Measurements from ENCODE around the gene P2RX1.

P2RX1 gene

DNA sequence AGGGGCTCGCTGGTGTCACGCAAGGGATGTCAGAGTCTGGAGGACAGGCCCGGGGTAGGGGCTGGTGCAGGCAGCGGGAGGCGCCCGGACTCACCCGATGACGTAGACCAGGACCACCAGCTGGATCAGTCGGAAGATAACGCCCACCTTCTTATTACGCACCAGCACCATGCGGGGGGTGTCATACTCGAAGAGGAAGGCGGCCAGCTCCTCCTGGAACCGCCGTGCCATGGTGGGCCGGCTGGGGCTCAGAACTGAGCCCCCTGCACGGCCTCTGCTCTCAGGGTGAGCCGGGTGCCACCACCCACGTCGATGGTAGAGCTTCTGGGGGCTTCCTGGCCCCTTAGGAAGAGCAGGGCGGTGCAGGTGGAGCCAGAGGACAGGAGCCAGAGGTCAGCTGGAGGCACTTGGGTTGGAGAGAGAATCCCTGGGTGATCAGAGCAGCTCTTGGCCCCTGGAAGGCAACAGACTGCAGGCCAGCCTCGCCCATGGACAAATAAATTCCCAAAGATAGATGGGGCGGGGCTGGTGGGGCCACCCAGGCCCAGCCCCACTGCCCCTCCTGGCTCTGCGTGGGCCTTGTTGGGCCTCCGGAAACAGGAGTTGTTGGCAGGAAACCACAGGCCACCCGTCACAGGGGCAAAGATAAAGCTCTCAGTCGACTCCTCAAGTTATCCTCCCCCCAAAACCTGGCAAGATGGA, at the start of gene P2RX1:
Gene P2RX1, minus strand, starts transcription at position 471 of the 702 bp plus-strand sequence. Its CDS starts 240 bp downstream, at position 231.
- H3K4me1 ChIP-seq (ENCODE audit: control insufficient read depth, insufficient read depth, low read length), result no peaks in the 10 kb centered on the region
- no peaks in the 10 kb centered on the region for H3K9me3 ChIP-seq (ENCODE audit: control insufficient read depth, insufficient read depth, low read depth, low read length)
- no peaks in the 10 kb centered on the region for H3K27me3 ChIP-seq (ENCODE audit: control insufficient read depth, insufficient read depth, low read length)
- no peaks in the 10 kb centered on the region for H3K36me3 ChIP-seq (ENCODE audit: control insufficient read depth, insufficient read depth, low read length)
- H3K9ac ChIP-seq (ENCODE audit: low read length), result no peak within 1 kb of the TSS
- H3K27ac ChIP-seq (ENCODE audit: low read depth, low read length), result no peak within 1 kb of the TSS
- no peak within 1 kb of the TSS for H3K4me3 ChIP-seq (ENCODE audit: low read depth, low read length)

- H3K9ac ChIP-seq (ENCODE audit: low read length), result peak overlapping the region; percentile 36
- peak overlapping the region; percentile 60 for H3K4me3 ChIP-seq (ENCODE audit: low read depth, low read length)
- peaks cover 39% of the 10 kb centered on the region for H3K27me3 ChIP-seq (ENCODE audit: control insufficient read depth, insufficient read depth, low read length)
- no peaks in the 10 kb centered on the region for H3K36me3 ChIP-seq (ENCODE audit: control insufficient read depth, insufficient read depth, low read length)
- peaks cover 12% of the 10 kb centered on the region for H3K4me1 ChIP-seq (ENCODE audit: control insufficient read depth, insufficient read depth, low read length)
- no peak overlapping the region for H3K27ac ChIP-seq (ENCODE audit: low read depth, low read length)
- H3K9me3 ChIP-seq (ENCODE audit: control insufficient read depth, insufficient read depth, low read depth, low read length), result no peaks in the 10 kb centered on the region
These were observed 49.0 kb upstream of the P2RX1 start for GRCh38 chr17:3965118-3965800.

DNA sequence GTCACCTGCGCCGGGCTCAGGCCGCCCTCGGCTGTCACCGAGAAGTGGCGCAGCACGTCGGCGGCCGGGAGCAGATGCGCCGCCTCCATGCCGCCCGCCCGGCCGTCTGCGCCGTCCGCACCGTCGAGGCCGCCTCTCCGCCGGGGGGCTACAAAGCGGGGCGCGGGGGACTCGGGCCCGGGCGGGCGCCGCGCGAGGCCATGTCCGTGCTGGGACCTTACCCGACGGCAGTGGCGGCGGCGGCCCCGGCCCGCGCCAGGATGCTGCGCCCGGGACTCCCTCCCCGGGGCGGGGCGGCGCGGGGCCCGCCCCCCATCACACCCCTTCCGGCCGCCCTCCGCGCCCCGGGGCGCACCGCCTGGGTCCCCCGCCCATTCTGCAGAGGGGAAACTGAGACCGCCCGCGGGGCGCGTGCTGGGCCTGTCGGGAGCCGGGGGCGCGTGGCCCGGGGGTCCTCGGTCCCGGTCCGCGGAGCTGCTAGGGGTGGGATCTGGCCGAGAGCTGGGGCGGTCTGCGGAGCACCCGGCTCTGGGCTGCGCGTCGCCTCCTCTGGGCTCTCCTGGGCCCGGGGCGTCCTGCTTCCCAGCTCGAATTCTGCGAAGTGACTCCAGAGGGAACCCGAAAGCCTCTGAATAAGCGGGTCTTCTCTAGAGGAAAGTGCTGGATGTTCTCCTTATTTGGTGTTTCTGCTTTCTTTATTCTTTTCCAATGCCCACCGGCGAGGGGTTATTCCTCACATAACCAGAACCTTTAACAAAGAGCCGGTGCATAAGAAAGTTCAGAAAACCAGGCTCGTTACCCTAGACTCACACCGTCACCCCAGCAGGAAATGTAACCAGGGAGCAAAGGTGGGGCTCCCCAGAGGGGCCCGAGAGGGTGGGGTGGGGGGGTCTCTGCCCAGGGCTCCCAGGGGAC, 48.2 kb upstream of the P2RX1 start, which contains the start of gene ATP2A3:
Gene ATP2A3, minus strand, starts transcription at position 235 of the 915 bp plus-strand sequence. Its CDS starts 146 bp downstream, at position 89.
- Histone ChIP-seq H3K36me3 (ENCODE audit: control insufficient read depth, insufficient read depth, low read length) (no peaks in the 10 kb centered on the region), H3K27me3 (ENCODE audit: control insufficient read depth, insufficient read depth, low read length) (peaks cover 39% of the 10 kb centered on the region), H3K27ac (ENCODE audit: low read depth, low read length) (no peak within 1 kb of the TSS), H3K4me1 (ENCODE audit: control insufficient read depth, insufficient read depth, low read length) (peaks cover 20% of the 10 kb centered on the region), H3K9me3 (ENCODE audit: control insufficient read depth, insufficient read depth, low read depth, low read length) (no peaks in the 10 kb centered on the region), H3K4me3 (ENCODE audit: low read depth, low read length) (peak within 1 kb of the TSS; percentile 60), H3K9ac (ENCODE audit: low read length) (peak within 1 kb of the TSS; percentile 36)

DNA sequence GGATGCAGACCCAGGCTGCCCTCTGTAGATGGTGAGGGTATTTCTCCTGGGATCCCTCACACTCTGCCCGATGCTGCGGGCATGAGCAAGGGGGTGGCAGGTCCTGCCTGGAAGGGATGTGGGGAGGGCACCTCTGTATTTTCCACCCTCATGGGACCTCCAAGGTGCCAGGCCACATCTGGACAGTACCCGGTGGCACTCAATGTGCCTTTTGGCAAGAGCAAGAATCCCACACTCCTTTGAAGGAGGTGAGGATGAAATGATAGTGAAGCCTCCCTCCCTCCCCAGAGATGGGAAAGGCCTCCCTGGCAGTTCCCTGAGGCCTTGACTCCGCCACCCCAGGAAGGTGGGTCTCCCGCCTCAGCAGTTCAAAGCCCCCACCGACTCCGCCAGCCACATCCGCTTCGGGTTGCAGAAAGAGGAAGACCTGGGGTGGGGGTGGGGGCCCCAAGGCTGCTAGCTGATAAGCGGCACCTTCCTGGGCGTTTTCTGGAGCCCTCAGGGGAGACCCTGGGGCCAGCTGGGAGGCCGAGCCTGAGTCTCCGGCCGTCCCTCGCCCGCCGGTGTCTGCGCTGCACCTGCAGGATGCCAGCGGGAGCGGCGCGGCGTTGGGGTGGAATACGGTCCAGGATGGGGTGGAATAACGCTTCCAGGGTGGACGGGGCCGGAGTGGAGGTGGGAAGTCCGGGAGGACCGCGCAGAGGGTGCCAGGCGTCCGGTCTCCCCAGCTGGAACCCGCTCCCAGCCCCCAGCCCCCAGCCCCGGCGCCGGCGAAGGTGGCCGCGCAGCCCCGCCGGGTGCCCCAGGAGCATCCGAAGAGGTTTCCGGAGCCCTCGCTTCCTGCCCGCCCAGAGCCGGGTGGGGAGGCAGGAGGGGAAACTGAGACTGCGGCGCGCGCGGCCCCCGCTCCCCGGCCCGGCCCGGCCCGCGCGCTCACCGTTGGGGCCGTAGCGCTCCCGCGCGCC, 47.3 kb upstream of the P2RX1 start:
- H3K27me3 ChIP-seq (ENCODE audit: control insufficient read depth, insufficient read depth, low read length), result peaks cover 39% of the 10 kb centered on the region
- no peaks in the 10 kb centered on the region for H3K36me3 ChIP-seq (ENCODE audit: control insufficient read depth, insufficient read depth, low read length)
- no peaks in the 10 kb centered on the region for H3K9me3 ChIP-seq (ENCODE audit: control insufficient read depth, insufficient read depth, low read depth, low read length)
- H3K4me1 ChIP-seq (ENCODE audit: control insufficient read depth, insufficient read depth, low read length), result peaks cover 25% of the 10 kb centered on the region
- H3K9ac ChIP-seq (ENCODE audit: low read length), result no peak overlapping the region
- no peak overlapping the region for H3K27ac ChIP-seq (ENCODE audit: low read depth, low read length)
- H3K4me3 ChIP-seq (ENCODE audit: low read depth, low read length), result peak overlapping the region; percentile 60

- Histone ChIP-seq H3K27me3 (ENCODE audit: control insufficient read depth, insufficient read depth, low read length) (peaks cover 39% of the 10 kb centered on the region), H3K4me1 (ENCODE audit: control insufficient read depth, insufficient read depth, low read length) (peaks cover 25% of the 10 kb centered on the region), H3K4me3 (ENCODE audit: low read depth, low read length) (no peak overlapping the region), H3K36me3 (ENCODE audit: control insufficient read depth, insufficient read depth, low read length) (no peaks in the 10 kb centered on the region), H3K9me3 (ENCODE audit: control insufficient read depth, insufficient read depth, low read depth, low read length) (no peaks in the 10 kb centered on the region), H3K9ac (ENCODE audit: low read length) (no peak overlapping the region), H3K27ac (ENCODE audit: low read depth, low read length) (no peak overlapping the region)
These were observed 46.6 kb upstream of the P2RX1 start for GRCh38 chr17:3962965-3963236.

GRCh38 chr17:3962217-3962964, 46.1 kb upstream of the P2RX1 start:
- Histone ChIP-seq H3K4me1 (ENCODE audit: control insufficient read depth, insufficient read depth, low read length) (peaks cover 25% of the 10 kb centered on the region), H3K27me3 (ENCODE audit: control insufficient read depth, insufficient read depth, low read length) (peaks cover 39% of the 10 kb centered on the region), H3K9ac (ENCODE audit: low read length) (no peak overlapping the region), H3K9me3 (ENCODE audit: control insufficient read depth, insufficient read depth, low read depth, low read length) (no peaks in the 10 kb centered on the region), H3K36me3 (ENCODE audit: control insufficient read depth, insufficient read depth, low read length) (no peaks in the 10 kb centered on the region), H3K4me3 (ENCODE audit: low read depth, low read length) (no peak overlapping the region), H3K27ac (ENCODE audit: low read depth, low read length) (no peak overlapping the region)

- no peak overlapping the region for H3K27ac ChIP-seq (ENCODE audit: low read depth, low read length)
- no peaks in the 10 kb centered on the region for H3K36me3 ChIP-seq (ENCODE audit: control insufficient read depth, insufficient read depth, low read length)
- H3K27me3 ChIP-seq (ENCODE audit: control insufficient read depth, insufficient read depth, low read length), result peaks cover 39% of the 10 kb centered on the region
- no peaks in the 10 kb centered on the region for H3K9me3 ChIP-seq (ENCODE audit: control insufficient read depth, insufficient read depth, low read depth, low read length)
- H3K4me3 ChIP-seq (ENCODE audit: low read depth, low read length), result no peak overlapping the region
- no peak overlapping the region for H3K9ac ChIP-seq (ENCODE audit: low read length)
- H3K4me1 ChIP-seq (ENCODE audit: control insufficient read depth, insufficient read depth, low read length), result peaks cover 30% of the 10 kb centered on the region
These were observed 45.3 kb upstream of the P2RX1 start for GRCh38 chr17:3961564-3962047.

GRCh38 chr17:3960764-3961163, 44.5 kb upstream of the P2RX1 start:
- Histone ChIP-seq H3K9me3 (ENCODE audit: control insufficient read depth, insufficient read depth, low read depth, low read length) (no peaks in the 10 kb centered on the region), H3K36me3 (ENCODE audit: control insufficient read depth, insufficient read depth, low read length) (no peaks in the 10 kb centered on the region), H3K27ac (ENCODE audit: low read depth, low read length) (no peak overlapping the region), H3K4me3 (ENCODE audit: low read depth, low read length) (no peak overlapping the region), H3K9ac (ENCODE audit: low read length) (no peak overlapping the region), H3K4me1 (ENCODE audit: control insufficient read depth, insufficient read depth, low read length) (peaks cover 36% of the 10 kb centered on the region), H3K27me3 (ENCODE audit: control insufficient read depth, insufficient read depth, low read length) (peaks cover 39% of the 10 kb centered on the region)

- no peak overlapping the region for H3K4me3 ChIP-seq (ENCODE audit: low read depth, low read length)
- no peaks in the 10 kb centered on the region for H3K36me3 ChIP-seq (ENCODE audit: control insufficient read depth, insufficient read depth, low read length)
- no peak overlapping the region for H3K9ac ChIP-seq (ENCODE audit: low read length)
- peaks cover 36% of the 10 kb centered on the region for H3K4me1 ChIP-seq (ENCODE audit: control insufficient read depth, insufficient read depth, low read length)
- H3K27me3 ChIP-seq (ENCODE audit: control insufficient read depth, insufficient read depth, low read length), result peaks cover 36% of the 10 kb centered on the region
- no peaks in the 10 kb centered on the region for H3K9me3 ChIP-seq (ENCODE audit: control insufficient read depth, insufficient read depth, low read depth, low read length)
- H3K27ac ChIP-seq (ENCODE audit: low read depth, low read length), result no peak overlapping the region
These were observed 43.8 kb upstream of the P2RX1 start for GRCh38 chr17:3959921-3960601.

Data from HUES6 (cell line).